ENCODE data around the gene GTF3C4.
"Not testable (repeated sequence)": the region's sequence is repeated elsewhere in the genome, so short reads cannot be mapped to it uniquely, and the experiment has no call there.

DNA sequence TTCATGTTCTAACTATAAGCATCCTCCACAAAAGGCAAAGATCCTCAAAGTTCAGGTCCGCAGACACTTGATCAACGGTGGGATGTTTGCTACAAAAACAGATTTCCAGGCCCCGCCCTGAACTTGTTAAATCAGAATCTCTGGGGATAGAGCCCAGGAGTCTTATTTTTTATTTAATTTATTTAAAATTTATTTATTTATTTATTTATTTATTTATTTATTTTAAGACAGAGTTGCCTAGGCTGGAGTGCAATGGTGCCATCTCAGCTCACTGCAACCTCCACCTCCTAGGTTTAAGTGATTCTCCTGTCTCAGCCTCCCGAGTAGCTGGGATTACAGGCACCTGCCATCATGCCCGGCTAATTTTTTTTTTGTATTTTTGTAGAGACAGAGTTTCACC is 40.9 kb downstream of the GTF3C4 start:
- TF ChIP-seq EZH2 (IDR thresholded peaks at IDR 0.05); POLR2AphosphoS5 (IDR thresholded peaks at IDR 0.05; ENCODE audit: borderline replicate concordance, low read depth, low read length): not testable (repeated sequence)

Measured in SK-N-MC (cell line).